ENCODE measurements around the gene RTBDN.

GRCh38 chr19:12838182-12838885 is 4.0 kb upstream of the RTBDN start, which contains the start of gene MAST1:
- TF ChIP-seq TAF1 (IDR thresholded peaks at IDR 0.05; ENCODE audit: borderline replicate concordance, insufficient read depth, low read length) (no peak), SIN3A (IDR thresholded peaks at IDR 0.05; ENCODE audit: borderline replicate concordance, insufficient read depth, low read length) (no peak)

Measured in PFSK-1 (cell line).